ENCODE results near the gene B4GALT1.

Gene B4GALT1

GRCh38 chr9:33113799-33114547 is 53.2 kb downstream of the B4GALT1 start:
- Histone ChIP-seq H3K36me3 (no peaks in the 10 kb centered on the region), H3K4me1 (no peaks in the 10 kb centered on the region), H3K9me3 (no peaks in the 10 kb centered on the region), H3K4me3 (ENCODE audit: low read depth, low read length) (no peak overlapping the region), H3K27me3 (no peaks in the 10 kb centered on the region)
- TF ChIP-seq, protein P1, sequence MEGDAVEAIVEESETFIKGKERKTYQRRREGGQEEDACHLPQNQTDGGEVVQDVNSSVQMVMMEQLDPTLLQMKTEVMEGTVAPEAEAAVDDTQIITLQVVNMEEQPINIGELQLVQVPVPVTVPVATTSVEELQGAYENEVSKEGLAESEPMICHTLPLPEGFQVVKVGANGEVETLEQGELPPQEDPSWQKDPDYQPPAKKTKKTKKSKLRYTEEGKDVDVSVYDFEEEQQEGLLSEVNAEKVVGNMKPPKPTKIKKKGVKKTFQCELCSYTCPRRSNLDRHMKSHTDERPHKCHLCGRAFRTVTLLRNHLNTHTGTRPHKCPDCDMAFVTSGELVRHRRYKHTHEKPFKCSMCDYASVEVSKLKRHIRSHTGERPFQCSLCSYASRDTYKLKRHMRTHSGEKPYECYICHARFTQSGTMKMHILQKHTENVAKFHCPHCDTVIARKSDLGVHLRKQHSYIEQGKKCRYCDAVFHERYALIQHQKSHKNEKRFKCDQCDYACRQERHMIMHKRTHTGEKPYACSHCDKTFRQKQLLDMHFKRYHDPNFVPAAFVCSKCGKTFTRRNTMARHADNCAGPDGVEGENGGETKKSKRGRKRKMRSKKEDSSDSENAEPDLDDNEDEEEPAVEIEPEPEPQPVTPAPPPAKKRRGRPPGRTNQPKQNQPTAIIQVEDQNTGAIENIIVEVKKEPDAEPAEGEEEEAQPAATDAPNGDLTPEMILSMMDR (IDR thresholded peaks at IDR 0.05; ENCODE audit: low read depth, low read length) = no peak
- no peak for DNase-seq

DNA sequence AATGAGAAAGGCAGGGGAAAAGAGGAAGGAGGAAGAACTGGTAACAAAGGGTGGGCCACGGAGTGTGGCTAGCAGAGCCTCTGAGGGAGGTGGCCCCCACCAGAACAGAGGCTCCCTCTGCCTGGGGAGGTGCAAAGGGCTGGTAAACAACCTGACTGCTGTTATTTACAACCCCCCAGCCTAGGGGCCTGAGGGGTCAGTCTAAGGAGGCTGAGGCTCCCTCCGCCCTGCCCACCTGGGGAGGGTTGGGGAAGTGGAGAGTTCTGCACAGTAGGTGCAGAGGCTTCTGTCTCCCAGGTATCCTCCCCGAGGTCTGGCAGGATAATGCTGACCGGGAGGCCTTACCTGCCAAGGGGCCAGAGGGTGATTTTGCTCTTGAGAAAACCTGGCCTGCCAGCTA is 55.0 kb downstream of the B4GALT1 start:
- DNase-seq = no peak
- Histone ChIP-seq H3K9me3 (no peaks in the 10 kb centered on the region), H3K4me1 (no peaks in the 10 kb centered on the region), H3K4me3 (ENCODE audit: low read depth, low read length) (no peak overlapping the region), H3K36me3 (no peaks in the 10 kb centered on the region), H3K27me3 (no peaks in the 10 kb centered on the region)
- TF ChIP-seq, protein P1 (IDR thresholded peaks at IDR 0.05; ENCODE audit: low read depth, low read length) = no peak

GRCh38 chr9:33111631-33112030 is 55.5 kb downstream of the B4GALT1 start:
- H3K36me3 ChIP-seq = no peaks in the 10 kb centered on the region
- H3K9me3 ChIP-seq = no peaks in the 10 kb centered on the region
- no peak for DNase-seq
- H3K4me1 ChIP-seq = no peaks in the 10 kb centered on the region
- H3K27me3 ChIP-seq = no peaks in the 10 kb centered on the region
- TF ChIP-seq, protein P1 (IDR thresholded peaks at IDR 0.05; ENCODE audit: low read depth, low read length) = no peak
- H3K4me3 ChIP-seq (ENCODE audit: low read depth, low read length) = no peak overlapping the region

DNA sequence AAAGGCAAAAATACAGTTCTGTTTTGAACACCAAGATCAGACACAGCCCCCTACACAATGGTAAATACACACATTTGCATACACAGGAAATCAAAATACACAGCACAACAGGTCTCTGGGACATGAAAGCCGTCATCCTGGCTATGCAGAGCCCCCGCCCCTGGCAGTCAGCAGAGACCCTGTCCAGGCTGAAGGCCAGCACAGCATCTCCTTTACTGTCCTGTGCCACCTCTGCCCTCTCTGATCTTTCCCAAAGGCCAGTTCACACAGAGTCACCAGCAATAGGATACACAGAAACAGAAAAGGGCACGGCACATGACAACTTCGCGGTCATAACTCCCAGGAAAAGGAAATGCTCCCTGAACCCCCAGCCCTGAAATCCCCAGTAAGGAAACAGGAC is 56.5 kb downstream of the B4GALT1 start:
- no peaks in the 10 kb centered on the region for H3K9me3 ChIP-seq
- no peak overlapping the region for H3K4me3 ChIP-seq (ENCODE audit: low read depth, low read length)
- H3K4me1 ChIP-seq = no peaks in the 10 kb centered on the region
- TF ChIP-seq, protein P1 (IDR thresholded peaks at IDR 0.05; ENCODE audit: low read depth, low read length) = no peak
- H3K36me3 ChIP-seq = no peaks in the 10 kb centered on the region
- no peaks in the 10 kb centered on the region for H3K27me3 ChIP-seq
- no peak for DNase-seq

- H3K36me3 ChIP-seq = no peaks in the 10 kb centered on the region
- no peaks in the 10 kb centered on the region for H3K9me3 ChIP-seq
- no peak for DNase-seq
- no peak overlapping the region for H3K4me3 ChIP-seq (ENCODE audit: low read depth, low read length)
- H3K27me3 ChIP-seq = no peaks in the 10 kb centered on the region
- TF ChIP-seq, protein P1 (IDR thresholded peaks at IDR 0.05; ENCODE audit: low read depth, low read length) = no peak
- H3K4me1 ChIP-seq = no peaks in the 10 kb centered on the region
Observed at GRCh38 chr9:33109850-33110595, 57.1 kb downstream of the B4GALT1 start.

DNA sequence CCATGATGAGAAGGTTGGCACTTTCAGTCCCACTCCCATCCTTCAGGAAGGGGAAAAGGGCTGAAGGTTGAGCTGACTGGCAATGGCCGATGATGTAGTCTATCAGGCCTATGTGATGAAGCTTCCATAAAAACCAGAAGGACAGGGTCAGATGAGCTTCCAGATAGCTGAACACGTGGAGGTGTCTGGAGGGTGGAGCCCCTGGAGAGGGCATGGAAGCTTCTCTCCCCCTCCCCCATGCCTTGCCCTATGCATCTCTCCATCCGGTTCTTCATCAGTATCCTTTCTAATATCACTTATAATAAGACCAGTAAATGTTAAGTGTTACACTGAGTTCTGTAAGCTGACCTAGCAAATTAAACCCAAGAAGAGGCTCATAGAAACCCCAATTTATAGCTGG is 58.0 kb downstream of the B4GALT1 start:
- H3K4me1 ChIP-seq = no peaks in the 10 kb centered on the region
- no peaks in the 10 kb centered on the region for H3K36me3 ChIP-seq
- DNase-seq = no peak
- no peak overlapping the region for H3K4me3 ChIP-seq (ENCODE audit: low read depth, low read length)
- H3K9me3 ChIP-seq = no peaks in the 10 kb centered on the region
- no peaks in the 10 kb centered on the region for H3K27me3 ChIP-seq
- TF ChIP-seq, protein P1 (IDR thresholded peaks at IDR 0.05; ENCODE audit: low read depth, low read length) = no peak

Data from BE2C (cell line).